Tongue (tissue), 2 donors: Measurements from ENCODE around the gene MRGPRE. TPM values are rescaled to one million over a fixed set of nuclear protein-coding genes. Genes with fewer than 3 reads are reported as not detected.

Experiments
- DNase-seq: peaks from one replicate; pipeline ENCODE4 v3.0.0-alpha.2; 2015
- total RNA-seq: library from RNA; depleted of rRNA; stranded (reverse); fragments of >200 nt; gene quantifications from one replicate; pipeline ENCODE4 v1.2.3, GENCODE V29; 2014

MRGPRE gene
- total RNA-seq, 1 donor from 2014 or later = 0.41 TPM

- DNase-seq = no peak
Measured at GRCh38 chr11:3226846-3227567, 5.2 kb downstream of the MRGPRE start.

GRCh38 chr11:3225826-3226750 is 6.1 kb downstream of the MRGPRE start:
- no peak for DNase-seq

- no peak for DNase-seq
Measured at GRCh38 chr11:3225159-3225758, 7.0 kb downstream of the MRGPRE start.

- DNase-seq = no peak
Measured at GRCh38 chr11:3224401-3225057, 7.7 kb downstream of the MRGPRE start.

- no peak for DNase-seq
Measured at GRCh38 chr11:3223932-3224381, 8.3 kb downstream of the MRGPRE start.

- no peak for DNase-seq
Measured at GRCh38 chr11:3222941-3223915, 9.0 kb downstream of the MRGPRE start.

GRCh38 chr11:3222003-3222855 is 10.0 kb downstream of the MRGPRE start:
- DNase-seq = no peak

- no peak for DNase-seq
Measured at GRCh38 chr11:3221408-3222002, 10.7 kb downstream of the MRGPRE start.

- no peak for DNase-seq
Measured at GRCh38 chr11:3220521-3221407, 11.5 kb downstream of the MRGPRE start.

- DNase-seq = no peak
Measured at GRCh38 chr11:3220101-3220500, 12.1 kb downstream of the MRGPRE start.

GRCh38 chr11:3219281-3219892 is 12.8 kb downstream of the MRGPRE start:
- DNase-seq = no peak

- no peak for DNase-seq
Measured at GRCh38 chr11:3218483-3219280, 13.5 kb downstream of the MRGPRE start, which contains the start of gene MRGPRG. TSS of gene MRGPRG (minus strand) at chr11:3218813. CDS start at chr11:3218813, 0 bp downstream.

GRCh38 chr11:3217818-3218482 is 14.3 kb downstream of the MRGPRE start:
- DNase-seq = no peak

GRCh38 chr11:3216027-3216525 is 16.1 kb downstream of the MRGPRE start:
- no peak for DNase-seq

- DNase-seq = no peak
Measured at GRCh38 chr11:3215346-3216026, 16.7 kb downstream of the MRGPRE start.

GRCh38 chr11:3214420-3214699 is 17.9 kb downstream of the MRGPRE start:
- DNase-seq = no peak
